HEK293T (cell line): ENCODE results near the gene KRT85.

Experiments used
- CTCF ChIA-PET: fragments of 350-600 bp; formaldehyde crosslinking; extraction: SDS; loops from one replicate; lab custom pipeline; 2021; ENCODE audit warnings: antibody characterized with exemption, inconsistent platforms; lab: Yijun Ruan, JAX
- POLR2A ChIA-PET: fragments of 350-600 bp; formaldehyde crosslinking; extraction: SDS; loops from one replicate; lab custom pipeline; 2020; ENCODE audit warnings: antibody characterized with exemption, inconsistent platforms; lab: Yijun Ruan, JAX
- DNase-seq: peaks from one replicate; pipeline ENCODE4 v3.0.0; 2012; ENCODE audit warnings: mixed read lengths; ENCODE audit errors: extremely low spot score
- ARNT ChIP-seq: fragments of 450-650 bp; IDR thresholded peaks from 2 replicates; pipeline ENCODE4 v1.6.1; 2017; ENCODE audit warnings: mild to moderate bottlenecking
- BHLHE40 ChIP-seq: fragments of 450-650 bp; IDR thresholded peaks from 2 replicates; pipeline ENCODE4 v1.6.1; 2016; ENCODE audit warnings: mild to moderate bottlenecking, moderate library complexity, borderline replicate concordance
- CTBP1 ChIP-seq: fragments of 450-650 bp; IDR thresholded peaks from 2 replicates; pipeline ENCODE4 v1.6.1; 2016; ENCODE audit warnings: borderline replicate concordance
- ELF4 ChIP-seq: fragments of 450-650 bp; IDR thresholded peaks from 2 replicates; pipeline ENCODE4 v1.6.1; 2017; ENCODE audit warnings: antibody characterized with exemption
- FOXA1 ChIP-seq: fragments of 450-650 bp; IDR thresholded peaks from 2 replicates; pipeline ENCODE4 v1.6.1; 2016; ENCODE audit warnings: mild to moderate bottlenecking
- FOXK2 ChIP-seq: fragments of 450-650 bp; IDR thresholded peaks from 2 replicates; pipeline ENCODE4 v1.6.1; 2016; ENCODE audit warnings: mild to moderate bottlenecking
- FOXM1 ChIP-seq: fragments of 450-650 bp; IDR thresholded peaks from 2 replicates; pipeline ENCODE4 v1.6.1; 2017; ENCODE audit warnings: mild to moderate bottlenecking, borderline replicate concordance
- HDGF ChIP-seq: fragments of 450-650 bp; IDR thresholded peaks from 2 replicates; pipeline ENCODE4 v1.6.1; 2017; ENCODE audit warnings: antibody characterized with exemption, borderline replicate concordance
- L3MBTL2 ChIP-seq: fragments of 450-650 bp; conservative IDR thresholded peaks from 2 replicates; pipeline ENCODE4 v1.6.1; 2016; ENCODE audit warnings: mild to moderate bottlenecking
- LEF1 ChIP-seq: fragments of 450-650 bp; IDR thresholded peaks from 2 replicates; pipeline ENCODE4 v1.6.1; 2017; ENCODE audit warnings: mild to moderate bottlenecking, borderline replicate concordance
- NFRKB ChIP-seq: fragments of 450-650 bp; IDR thresholded peaks from 2 replicates; pipeline ENCODE4 v1.6.1; 2016; ENCODE audit warnings: mild to moderate bottlenecking, moderate library complexity
- PKNOX1 ChIP-seq: fragments of 450-650 bp; IDR thresholded peaks from 2 replicates; pipeline ENCODE4 v1.6.1; 2016
- SP1 ChIP-seq: fragments of 450-650 bp; IDR thresholded peaks from 2 replicates; pipeline ENCODE4 v1.6.1; 2017
- SUZ12 ChIP-seq: fragments of 450-650 bp; IDR thresholded peaks from 2 replicates; pipeline ENCODE4 v1.6.1; 2016; ENCODE audit warnings: mild to moderate bottlenecking
- TARDBP ChIP-seq: fragments of 450-650 bp; IDR thresholded peaks from 2 replicates; pipeline ENCODE4 v1.6.1; 2016
- ZNF384 ChIP-seq: fragments of 450-650 bp; IDR thresholded peaks from 2 replicates; pipeline ENCODE4 v1.6.1; 2016

The KRT85 gene

GRCh38 chr12:52381206-52381605, 13.9 kb upstream of the KRT85 start:
- POLR2A ChIA-PET = no interaction called here
- TF ChIP-seq SP1 = no peak
- TF ChIP-seq ARNT = no peak
- no peak for TF ChIP-seq BHLHE40
- no peak for TF ChIP-seq NFRKB
- no peak for TF ChIP-seq FOXA1
- TF ChIP-seq ELF4 = no peak
- TF ChIP-seq FOXK2 = no peak
- no peak for TF ChIP-seq L3MBTL2
- TF ChIP-seq PKNOX1 = no peak
- CTCF ChIA-PET = interaction anchor here (0.6 to 1.1 kb wide), 3 partner anchors 14 to 243 kb away, joined by 3 to 4 read pairs (median 3); partner anchors contain the start of gene KRT85
- DNase-seq = no peak

GRCh38 chr12:52380271-52380694, 13.0 kb upstream of the KRT85 start:
- CTCF ChIA-PET = interaction anchor here (0.6 to 1.4 kb wide), 4 partner anchors 10 to 485 kb away, joined by 3 to 5 read pairs (median 4); partner anchors contain the start of gene KRT85
- POLR2A ChIA-PET = no interaction called here
- DNase-seq = peak; percentile 17
- TF ChIP-seq FOXA1 (no peak), HDGF (no peak), CTBP1 (no peak), ELF4 (no peak), BHLHE40 (no peak), SP1 (no peak), TARDBP (no peak), FOXM1 (no peak), FOXK2 (no peak), SUZ12 (no peak), LEF1 (no peak)

- CTCF ChIA-PET = interaction anchor here (0.5 to 1.4 kb wide), 3 partner anchors 10 to 264 kb away, joined by 3 to 5 read pairs (median 3); no protein-coding TSS in a partner anchor
- no peak for DNase-seq
- TF ChIP-seq SP1 = no peak
- no peak for TF ChIP-seq PKNOX1
- no peak for TF ChIP-seq TARDBP
- no peak for TF ChIP-seq NFRKB
- POLR2A ChIA-PET = no interaction called here
Observed at GRCh38 chr12:52379536-52379935, 12.3 kb upstream of the KRT85 start.

GRCh38 chr12:52378091-52378490, 10.8 kb upstream of the KRT85 start:
- ChIA-PET CTCF (interaction anchor here (1.2 kb wide), 1 partner anchor 500 kb away, joined by 3 read pairs; no protein-coding TSS in a partner anchor), POLR2A (no interaction called here)
- TF ChIP-seq ELF4 (no peak), PKNOX1 (no peak), NFRKB (no peak), SUZ12 (no peak), CTBP1 (no peak), BHLHE40 (no peak), LEF1 (no peak), FOXK2 (no peak), ZNF384 (no peak), ARNT (no peak), HDGF (no peak), FOXM1 (no peak), TARDBP (no peak), FOXA1 (no peak), SP1 (no peak), L3MBTL2 (no peak)

GRCh38 chr12:52377266-52377665, 10.0 kb upstream of the KRT85 start:
- ChIA-PET CTCF (no interaction called here), POLR2A (no interaction called here)
- TF ChIP-seq FOXK2 (no peak), BHLHE40 (no peak), PKNOX1 (no peak), ARNT (no peak), FOXM1 (no peak), NFRKB (no peak), HDGF (no peak), SUZ12 (no peak), L3MBTL2 (no peak), ELF4 (no peak), FOXA1 (no peak), SP1 (no peak), CTBP1 (no peak), TARDBP (no peak), LEF1 (no peak)
- no peak for DNase-seq

More at GRCh38 chr12:52378091-52378490, 10.8 kb upstream of the KRT85 start:
- DNase-seq = no peak
